ENCODE results near the gene SYNRG. TPM values are rescaled to one million over a fixed set of nuclear protein-coding genes. Genes with fewer than 3 reads are reported as not detected.

Gene SYNRG
- total and polyA plus RNA-seq, 2 of the 13 experiments (the other 11 are each of a cell fraction or from before 2014, with no cell fraction given): 7.3 to 8.7 TPM

GRCh38 chr17:37489197-37490001 lies 119.8 kb downstream of the SYNRG start, which contains the start of gene DUSP14 (continued):
- TF ChIP-seq, protein P1, sequence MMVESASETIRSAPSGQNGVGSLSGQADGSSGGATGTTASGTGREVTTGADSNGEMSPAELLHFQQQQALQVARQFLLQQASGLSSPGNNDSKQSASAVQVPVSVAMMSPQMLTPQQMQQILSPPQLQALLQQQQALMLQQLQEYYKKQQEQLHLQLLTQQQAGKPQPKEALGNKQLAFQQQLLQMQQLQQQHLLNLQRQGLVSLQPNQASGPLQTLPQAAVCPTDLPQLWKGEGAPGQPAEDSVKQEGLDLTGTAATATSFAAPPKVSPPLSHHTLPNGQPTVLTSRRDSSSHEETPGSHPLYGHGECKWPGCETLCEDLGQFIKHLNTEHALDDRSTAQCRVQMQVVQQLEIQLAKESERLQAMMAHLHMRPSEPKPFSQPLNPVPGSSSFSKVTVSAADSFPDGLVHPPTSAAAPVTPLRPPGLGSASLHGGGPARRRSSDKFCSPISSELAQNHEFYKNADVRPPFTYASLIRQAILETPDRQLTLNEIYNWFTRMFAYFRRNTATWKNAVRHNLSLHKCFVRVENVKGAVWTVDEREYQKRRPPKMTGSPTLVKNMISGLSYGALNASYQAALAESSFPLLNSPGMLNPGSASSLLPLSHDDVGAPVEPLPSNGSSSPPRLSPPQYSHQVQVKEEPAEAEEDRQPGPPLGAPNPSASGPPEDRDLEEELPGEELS (CRISPR knock-in tag; IDR thresholded peaks at IDR 0.05): no peak
- TF ChIP-seq ETV6 (CRISPR knock-in tag; conservative IDR thresholded peaks at IDR 0.05): peak; percentile 82; the same call in 1 of the 2 replicates
- no peak for TF ChIP-seq ZBTB33 (CRISPR knock-in tag; IDR thresholded peaks at IDR 0.05)
- TF ChIP-seq AGO2 (optimal IDR thresholded peaks at IDR 0.05; ENCODE audit: low read depth, low read length): peak; percentile 82
- TF ChIP-seq JARID2 (CRISPR knock-in tag; IDR thresholded peaks at IDR 0.05; ENCODE audit: insufficient replicate concordance): no peak
- TF ChIP-seq ISL2 (CRISPR knock-in tag; IDR thresholded peaks at IDR 0.05): no peak
- peak; percentile 60; the same call in 1 of the 2 replicates for TF ChIP-seq ZNF770 (CRISPR knock-in tag; IDR thresholded peaks at IDR 0.05)
- peak in 1 of 2 experiments; percentile 42; a peak in 1 of 4 replicates for TF ChIP-seq KLF16 (CRISPR knock-in tag; IDR thresholded peaks at IDR 0.05)
- 0 out of 2 replicates have a peak, but pooled peaks have one; percentile 15 for TF ChIP-seq ZNF263 (CRISPR knock-in tag; IDR thresholded peaks at IDR 0.05)
- no peak for TF ChIP-seq ELF4 (CRISPR knock-in tag; IDR thresholded peaks at IDR 0.05; ENCODE audit: borderline replicate concordance)
- TF ChIP-seq MTF2 (CRISPR knock-in tag; IDR thresholded peaks at IDR 0.05; ENCODE audit: borderline replicate concordance): no peak
- no peak for TF ChIP-seq KLF12 (CRISPR knock-in tag; IDR thresholded peaks at IDR 0.05; ENCODE audit: borderline replicate concordance)
- TF ChIP-seq KDM4B (CRISPR knock-in tag; IDR thresholded peaks at IDR 0.05): no peak
- TF ChIP-seq MZF1 (CRISPR knock-in tag; IDR thresholded peaks at IDR 0.05; ENCODE audit: borderline replicate concordance): no peak
- no peak for TF ChIP-seq ZSCAN25 (CRISPR knock-in tag; IDR thresholded peaks at IDR 0.05)
- TF ChIP-seq MED8 (CRISPR knock-in tag; IDR thresholded peaks at IDR 0.05; ENCODE audit: insufficient replicate concordance): no peak
- no peak for TF ChIP-seq MED1 (CRISPR knock-in tag; IDR thresholded peaks at IDR 0.05)
- TF ChIP-seq GLI4 (CRISPR knock-in tag; IDR thresholded peaks at IDR 0.05; ENCODE audit: borderline replicate concordance): peak; percentile 92; the same call in 1 of the 2 replicates
- TF ChIP-seq ZSCAN22 (CRISPR knock-in tag; IDR thresholded peaks at IDR 0.05): no peak
- no peak for TF ChIP-seq SSRP1 (CRISPR knock-in tag; IDR thresholded peaks at IDR 0.05)
- peak; percentile 28; the same call in 1 of the 2 replicates for TF ChIP-seq HOXA3 (CRISPR knock-in tag; IDR thresholded peaks at IDR 0.05)
- TF ChIP-seq ZNF552 (CRISPR knock-in tag; IDR thresholded peaks at IDR 0.05; ENCODE audit: borderline replicate concordance): no peak

Measured in HepG2 (cell line).